Pancreas (tissue), 10 donors: ENCODE data around the gene MYBPH. TPM values are rescaled to one million over a fixed set of nuclear protein-coding genes. Genes with fewer than 3 reads are reported as not detected.

Source experiments
- ATAC-seq, 4 donors: fragments of 200-7000 bp; cut with Tn5 transposase; one replicate each; pipeline versions ENCODE4 v1.8.0 to v1.9.1; 2020; ENCODE audit warnings: mild to moderate bottlenecking in 4 of 4, moderate library complexity in 4 of 4
- DNase-seq, 6 donors: peaks; one replicate each; pipeline ENCODE4 v3.0.0-alpha.2; 2020
- FAIRE-seq: peaks from 2 replicates; lab custom pipeline; 2012; peaks lifted over from hg19 to GRCh38; lab: Jason Lieb, UNC
- H3K27ac ChIP-seq, 4 donors: fragments of 200-600 bp; sonication (generic); 1 replicate in 3 of 4; 2 replicates in 1 of 4; pipeline versions ENCODE4 v1.5.0 to v1.8.0; 2020
- H3K27me3 ChIP-seq, 4 donors: fragments of 200-600 bp; one replicate each; pipeline ENCODE4 v1.8.0; 2021
- H3K36me3 ChIP-seq, 3 donors: fragments of 200-600 bp; sonication (generic) in 1 of 3; one replicate each; pipeline versions ENCODE4 v1.5.0 to v1.8.0; 2020 to 2021
- H3K4me1 ChIP-seq, 3 donors: fragments of 200-600 bp; one replicate each; pipeline ENCODE4 v1.8.0; 2021
- H3K4me3 ChIP-seq, 4 donors: fragments of 200-600 bp; sonication (generic) in 2 of 4; one replicate each; pipeline versions ENCODE4 v1.5.0 to v1.8.0; 2020 to 2021
- H3K9me3 ChIP-seq, 4 donors: fragments of 200-600 bp; one replicate each; pipeline ENCODE4 v1.8.0; 2021
- WGBS, 2 donors: extraction: QIAGEN DNeasy Blood & Tissue Kit; methylation state at CpG; one replicate each; pipeline ENCODE4 v1.1.7; 2013; 5-methylcytosine and 5-hydroxymethylcytosine counted together
- intact Hi-C, 3 donors: fragments of 100-400 bp; cut with DNase I; formaldehyde crosslinking; loops; one replicate each; pipeline versions ENCODE4 v1.11.1 to v1.14.2; 2022
- polyA plus RNA-seq, 2 donors: library from polyadenylated mRNA; stranded (reverse); fragments of 200-250 nt; gene quantifications; one replicate each; pipeline ENCODE4 v1.2.3, GENCODE V29; 2013
- total RNA-seq, 6 donors: library from RNA; stranded (reverse); fragmentation: NEBNext Ultra II Directional in 4 of 6; extraction: Animal tissue kit (Norgen Biotek cat#: 25700) in 4 of 6; gene quantifications; one replicate each; pipeline versions ENCODE4 v1.2.1 to v1.2.4, GENCODE V29; 2021 to 2023
- TF ChIP-seq, protein P1 (sequence below), 4 donors: fragments of 200-600 bp; sonication (generic) in 3 of 4; IDR thresholded peaks; one replicate each; pipeline versions ENCODE4 v1.5.0 to v1.8.0; 2021; ENCODE audit warnings: antibody characterized with exemption in 4 of 4
- donor health status: healthy with polysubstance abuse.
- donor health status: DM: no; HTN: no; CAD: no; lungs with moderate emphysema.
- donor health status: DM: no; HTN: no; CAD: no.
- donor health status: control.
- donor health status: control.
- donor health status: Bipolar disorder and iron deficiency.
- donor health status: DM: yes; HTN: yes; CAD: no.
- donor health status: DM: no; HTN: no; CAD: no.
- donor health status: DM: no; HTN: no; CAD: no.
- donor health status: DM: yes; HTN: yes; CAD: no.

The MYBPH gene
- total and polyA plus RNA-seq, 8 donors: not detected

DNA sequence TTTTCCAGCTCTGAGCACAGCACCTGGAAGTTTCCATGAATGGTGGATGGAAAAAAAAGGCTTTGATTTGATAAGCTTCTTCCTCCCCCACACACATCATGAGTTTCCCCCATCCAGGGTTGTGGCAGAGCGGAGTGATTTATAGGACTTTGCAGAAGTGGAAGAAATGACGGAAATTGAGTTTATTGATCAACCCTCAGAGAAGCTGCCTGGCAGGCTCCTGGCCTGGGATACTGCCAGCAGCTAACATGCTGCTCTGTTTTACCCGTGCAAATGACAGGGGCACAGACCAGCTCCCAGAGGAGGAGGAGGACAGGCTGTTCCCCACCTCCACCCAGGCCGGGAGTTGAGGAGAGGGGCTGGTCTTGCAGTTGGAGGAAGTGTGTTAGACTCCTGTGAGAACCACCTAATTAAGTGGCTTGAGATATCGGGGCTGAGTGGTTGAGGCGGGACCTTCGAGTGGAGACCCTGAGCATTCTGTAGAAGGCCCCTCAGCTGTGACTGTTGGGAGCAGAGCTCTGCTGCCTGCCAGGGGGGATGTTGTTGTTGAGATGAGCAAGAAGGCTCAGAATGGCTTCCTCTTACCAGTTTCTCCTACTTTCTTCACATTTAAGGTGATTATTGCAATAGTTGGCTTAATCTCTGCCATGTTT, 26.3 kb downstream of the MYBPH start:
- H3K27me3 ChIP-seq: no peaks in the 10 kb centered on the region

DNA sequence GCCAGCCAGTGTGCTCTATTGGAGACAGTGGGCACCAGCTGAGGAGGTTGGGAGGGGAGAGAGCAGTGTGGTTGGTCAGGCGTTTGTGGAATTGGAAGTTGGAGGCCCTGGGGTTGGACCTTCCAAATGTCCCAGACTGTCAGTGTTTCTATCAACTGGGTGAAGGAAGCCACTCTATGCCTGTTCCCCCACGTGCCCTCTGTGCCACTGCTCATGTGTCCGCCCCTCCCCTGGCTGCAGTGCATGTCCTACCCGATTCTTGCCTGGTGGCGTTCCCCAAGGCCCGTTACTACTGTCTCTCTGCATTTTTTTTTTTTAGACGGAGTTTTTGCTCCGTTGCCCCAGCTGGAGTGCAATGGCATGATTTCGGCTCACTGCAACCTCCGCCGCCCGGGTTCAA, 27.0 kb downstream of the MYBPH start:
- 68 to 76% methylated on average over 12 of the region's 12 CpGs for WGBS, 2 donors
- H3K27me3 ChIP-seq: no peaks in the 10 kb centered on the region
- DNase-seq: no peak
- H3K9me3 ChIP-seq: no peaks in the 10 kb centered on the region
- FAIRE-seq: no peak
- intact Hi-C loops: no loop called here
- H3K27ac ChIP-seq: peak overlapping the region; percentile 22 to 75 (median 52)
- TF ChIP-seq, protein P1, sequence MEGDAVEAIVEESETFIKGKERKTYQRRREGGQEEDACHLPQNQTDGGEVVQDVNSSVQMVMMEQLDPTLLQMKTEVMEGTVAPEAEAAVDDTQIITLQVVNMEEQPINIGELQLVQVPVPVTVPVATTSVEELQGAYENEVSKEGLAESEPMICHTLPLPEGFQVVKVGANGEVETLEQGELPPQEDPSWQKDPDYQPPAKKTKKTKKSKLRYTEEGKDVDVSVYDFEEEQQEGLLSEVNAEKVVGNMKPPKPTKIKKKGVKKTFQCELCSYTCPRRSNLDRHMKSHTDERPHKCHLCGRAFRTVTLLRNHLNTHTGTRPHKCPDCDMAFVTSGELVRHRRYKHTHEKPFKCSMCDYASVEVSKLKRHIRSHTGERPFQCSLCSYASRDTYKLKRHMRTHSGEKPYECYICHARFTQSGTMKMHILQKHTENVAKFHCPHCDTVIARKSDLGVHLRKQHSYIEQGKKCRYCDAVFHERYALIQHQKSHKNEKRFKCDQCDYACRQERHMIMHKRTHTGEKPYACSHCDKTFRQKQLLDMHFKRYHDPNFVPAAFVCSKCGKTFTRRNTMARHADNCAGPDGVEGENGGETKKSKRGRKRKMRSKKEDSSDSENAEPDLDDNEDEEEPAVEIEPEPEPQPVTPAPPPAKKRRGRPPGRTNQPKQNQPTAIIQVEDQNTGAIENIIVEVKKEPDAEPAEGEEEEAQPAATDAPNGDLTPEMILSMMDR (IDR thresholded peaks at IDR 0.05): no peak
- no peaks in the 10 kb centered on the region for H3K36me3 ChIP-seq
- no peak for ATAC-seq
- no peak overlapping the region for H3K4me3 ChIP-seq
- H3K4me1 ChIP-seq: peaks cover 0 to 7% (median 0%) of the 10 kb centered on the region in 3 donors

More for the DNA sequence above, 26.3 kb downstream of the MYBPH start:
- TF ChIP-seq, protein P1 (IDR thresholded peaks at IDR 0.05): no peak
- WGBS, 2 donors: 37 to 38% methylated on average over 7 of the region's 7 CpGs
- H3K27ac ChIP-seq: peak overlapping the region; percentile 3 to 75 (median 48)
- H3K36me3 ChIP-seq: no peaks in the 10 kb centered on the region
- ATAC-seq (peak; percentile 54 to 74 (median 66)), DNase-seq (peak in 4 of 6 donors; percentile 30 to 73 (median 66)), FAIRE-seq (no peak)
- H3K9me3 ChIP-seq: no peaks in the 10 kb centered on the region
- intact Hi-C loops: no loop called here
- H3K4me3 ChIP-seq: no peak overlapping the region
- peaks cover 0 to 7% (median 0%) of the 10 kb centered on the region in 3 donors for H3K4me1 ChIP-seq

DNA sequence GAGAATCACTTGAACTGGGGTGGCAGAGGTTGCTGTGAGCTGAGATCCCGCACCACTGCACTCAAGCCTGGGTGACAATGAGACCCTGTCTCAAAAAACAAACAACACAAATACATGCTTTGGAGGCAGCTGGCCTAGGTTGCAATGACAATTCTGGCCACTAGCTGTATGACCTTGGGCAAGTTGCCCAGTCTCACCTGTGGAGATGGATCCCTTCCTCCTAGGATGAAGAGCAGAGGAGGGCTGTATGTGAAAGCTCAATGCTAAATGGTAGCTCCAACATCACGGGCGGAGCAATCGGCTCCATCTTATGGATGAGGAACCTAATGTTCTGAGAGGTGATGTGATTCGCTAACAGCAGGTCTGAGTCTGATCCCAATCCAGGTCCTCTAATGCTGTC, 27.5 kb downstream of the MYBPH start:
- Histone ChIP-seq H3K27me3 (no peaks in the 10 kb centered on the region), H3K27ac (peak overlapping the region; percentile 22 to 75 (median 52)), H3K4me3 (no peak overlapping the region), H3K9me3 (no peaks in the 10 kb centered on the region), H3K4me1 (peaks cover 0 to 7% (median 0%) of the 10 kb centered on the region in 3 donors), H3K36me3 (no peaks in the 10 kb centered on the region)
- TF ChIP-seq, protein P1 (IDR thresholded peaks at IDR 0.05): peak in 2 of 4 donors; percentile 18 to 35
- peak in 3 of 4 donors; percentile 41 to 49 (median 46) for ATAC-seq
- intact Hi-C loops: no loop called here
- no peak for FAIRE-seq
- WGBS, 2 donors: 79 to 80% methylated on average over 5 of the region's 5 CpGs
- DNase-seq: peak in 2 of 6 donors; percentile 57 to 65

DNA sequence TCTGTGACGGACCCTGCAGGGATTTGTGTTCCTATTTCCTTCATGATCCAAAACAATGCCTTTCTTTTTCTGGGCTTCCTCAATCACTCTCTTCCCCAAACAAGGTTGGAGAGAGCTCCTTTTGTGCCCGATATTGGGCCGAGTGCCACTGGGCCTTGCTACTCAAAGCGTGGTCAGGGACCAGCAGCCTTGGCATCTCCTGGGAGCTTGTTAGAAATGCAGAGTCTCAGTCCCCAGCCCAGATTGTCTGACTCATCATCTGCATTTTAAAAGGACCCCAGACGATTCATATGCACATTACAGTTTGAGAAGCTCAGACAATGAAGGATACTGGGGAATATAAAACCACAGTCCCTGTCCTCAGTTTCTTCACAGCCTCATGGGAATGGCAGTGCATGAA, 28.2 kb downstream of the MYBPH start:
- 62 to 71% methylated on average over 5 of the region's 5 CpGs for WGBS, 2 donors
- Histone ChIP-seq H3K27ac (peak overlapping the region; percentile 17 to 75 (median 58)), H3K4me3 (no peak overlapping the region), H3K27me3 (no peaks in the 10 kb centered on the region), H3K4me1 (peaks cover 0 to 7% (median 0%) of the 10 kb centered on the region in 3 donors), H3K36me3 (no peaks in the 10 kb centered on the region), H3K9me3 (no peaks in the 10 kb centered on the region)
- FAIRE-seq (no peak), DNase-seq (no peak), ATAC-seq (peak in 1 of 4 donors; percentile 5)
- TF ChIP-seq, protein P1 (IDR thresholded peaks at IDR 0.05): no peak
- intact Hi-C loops: no loop called here

DNA sequence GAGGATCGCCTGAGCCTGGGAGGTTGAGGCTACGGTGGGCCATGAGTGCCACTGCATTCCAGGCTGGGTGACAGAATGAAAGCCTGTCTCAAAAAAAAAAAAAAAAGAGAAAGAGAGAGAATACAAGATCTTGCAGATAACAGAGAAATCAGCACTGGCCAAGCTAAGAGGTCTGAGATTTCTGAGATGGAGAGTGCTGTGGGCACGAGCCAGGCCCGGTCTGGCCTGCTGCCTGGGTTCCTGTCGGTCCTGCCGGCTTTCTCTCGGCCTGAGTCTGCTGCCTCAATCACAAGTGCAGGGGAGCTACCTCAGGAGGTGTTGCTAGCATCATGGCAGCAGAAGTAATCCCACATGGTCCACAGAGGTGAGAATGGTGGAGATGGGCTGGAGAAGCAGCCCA, 29.1 kb downstream of the MYBPH start:
- WGBS, 2 donors: 70 to 74% methylated on average over 7 of the region's 7 CpGs
- no peaks in the 10 kb centered on the region for H3K36me3 ChIP-seq
- intact Hi-C loops: no loop called here
- peak overlapping the region; percentile 17 to 75 (median 58) for H3K27ac ChIP-seq
- DNase-seq (no peak), FAIRE-seq (no peak), ATAC-seq (no peak)
- no peaks in the 10 kb centered on the region for H3K27me3 ChIP-seq
- peaks cover 0 to 7% (median 0%) of the 10 kb centered on the region in 3 donors for H3K4me1 ChIP-seq
- no peak overlapping the region for H3K4me3 ChIP-seq
- TF ChIP-seq, protein P1 (IDR thresholded peaks at IDR 0.05): no peak
- no peaks in the 10 kb centered on the region for H3K9me3 ChIP-seq
